Measurements from ENCODE around the gene ITLN1.
"Not testable (repeated sequence)": the region's sequence is repeated elsewhere in the genome, so short reads cannot be mapped to it uniquely, and the experiment has no call there.

ITLN1 gene

GRCh38 chr1:160885042-160885441 is at the start of gene ITLN1:
Gene ITLN1, minus strand, starts transcription at chr1:160885180. Its CDS starts 303 bp downstream, at chr1:160884877.
- Mint-ChIP-seq H3K4me3 (no peak within 1 kb of the TSS), H3K27ac (no peak within 1 kb of the TSS), H3K36me3 (ENCODE audit: low read depth) (no peaks in the 10 kb centered on the region), H3K9me3 (no peaks in the 10 kb centered on the region), H3K4me1 (ENCODE audit: low read depth) (peaks cover 3% of the 10 kb centered on the region), H3K27me3 (ENCODE audit: low read depth) (peaks cover 9% of the 10 kb centered on the region)

- H3K4me1 Mint-ChIP-seq (ENCODE audit: low read depth); H3K36me3 Mint-ChIP-seq (ENCODE audit: low read depth); H3K9me3 Mint-ChIP-seq; H3K4me3 Mint-ChIP-seq; H3K27ac Mint-ChIP-seq: not testable (repeated sequence)
- peaks cover 16% of the 10 kb centered on the region for H3K27me3 Mint-ChIP-seq (ENCODE audit: low read depth)
Measured at GRCh38 chr1:160933305-160933704, 48.3 kb upstream of the ITLN1 start.

DNA sequence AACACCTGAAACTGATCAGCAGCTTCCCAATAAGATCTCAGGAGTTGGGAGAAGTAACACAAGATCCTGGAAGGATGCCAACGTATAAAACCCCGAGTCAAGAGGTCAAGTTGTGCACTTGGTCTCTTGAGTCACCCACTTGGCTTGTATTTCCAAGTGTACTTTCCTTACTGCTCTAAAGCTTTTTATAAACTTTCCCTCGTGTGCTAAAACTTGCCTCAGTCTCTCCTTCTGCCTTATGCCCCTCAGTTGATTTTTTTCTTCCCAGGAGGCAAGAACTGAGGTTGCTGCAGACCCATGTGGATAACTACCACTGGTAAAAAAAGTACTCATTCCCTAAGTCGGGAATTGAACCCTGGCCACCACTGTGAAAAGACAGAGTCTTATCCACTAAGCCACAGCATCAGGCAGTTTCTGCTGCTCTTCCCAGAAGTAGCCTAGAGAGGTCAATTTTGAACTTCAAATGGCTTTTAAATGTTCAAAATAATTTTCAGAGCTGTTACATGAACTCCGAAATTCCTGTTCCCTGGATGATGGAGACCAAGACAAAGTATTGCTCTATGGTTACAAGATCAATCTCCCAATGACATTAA is 40.8 kb upstream of the ITLN1 start:
- no peak overlapping the region for H3K27ac Mint-ChIP-seq
- H3K4me1 Mint-ChIP-seq (ENCODE audit: low read depth) = no peaks in the 10 kb centered on the region
- H3K4me3 Mint-ChIP-seq = no peak overlapping the region
- peaks cover 10% of the 10 kb centered on the region for H3K27me3 Mint-ChIP-seq (ENCODE audit: low read depth)
- peaks cover 20% of the 10 kb centered on the region for H3K9me3 Mint-ChIP-seq
- no peaks in the 10 kb centered on the region for H3K36me3 Mint-ChIP-seq (ENCODE audit: low read depth)

DNA sequence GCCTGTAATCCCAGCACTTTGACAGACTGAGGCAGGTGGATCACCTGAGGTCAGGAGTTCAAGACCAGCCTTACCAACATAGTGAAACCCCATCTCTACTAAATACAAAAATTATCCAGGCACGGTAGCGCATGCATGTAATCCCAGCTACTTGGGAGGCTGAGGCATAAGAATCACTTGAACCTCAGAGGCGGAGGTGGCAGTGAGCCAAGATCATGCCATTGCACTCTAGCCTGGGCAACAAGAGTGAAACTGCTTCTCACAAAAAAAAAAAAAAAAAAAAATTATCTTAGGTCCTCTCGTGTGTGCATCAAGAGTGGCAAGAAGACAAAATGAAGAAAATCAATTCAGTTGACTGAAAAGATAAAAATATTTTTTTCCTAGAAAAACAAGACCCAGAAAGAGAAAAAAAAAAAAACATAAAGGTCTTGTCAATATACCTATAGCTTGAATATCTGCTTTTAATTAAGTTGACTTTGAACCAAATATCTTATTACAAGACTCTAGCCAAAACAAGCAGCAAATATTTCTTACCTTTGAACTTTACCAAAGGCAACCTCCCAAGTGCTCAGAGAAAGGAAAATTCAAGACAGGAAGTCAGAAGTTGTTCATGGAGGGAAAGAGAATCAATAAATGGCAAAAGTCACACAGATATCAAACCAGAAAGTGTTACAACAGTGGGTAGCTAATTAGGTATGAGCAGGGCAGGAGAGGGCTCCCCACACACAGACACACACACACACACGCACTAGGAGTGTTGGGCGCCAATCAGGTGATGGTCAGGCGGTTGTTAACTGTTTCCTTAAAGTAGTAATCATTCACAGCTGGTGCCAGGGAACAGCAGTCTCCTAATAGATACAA is 40.0 kb upstream of the ITLN1 start:
- Mint-ChIP-seq H3K4me1 (ENCODE audit: low read depth) (no peaks in the 10 kb centered on the region), H3K27ac (no peak overlapping the region), H3K9me3 (peaks cover 22% of the 10 kb centered on the region), H3K27me3 (ENCODE audit: low read depth) (peaks cover 12% of the 10 kb centered on the region), H3K4me3 (no peak overlapping the region), H3K36me3 (ENCODE audit: low read depth) (no peaks in the 10 kb centered on the region)

GRCh38 chr1:160916666-160917065 is 31.7 kb upstream of the ITLN1 start:
- Mint-ChIP-seq H3K4me1 (ENCODE audit: low read depth) (no peaks in the 10 kb centered on the region), H3K36me3 (ENCODE audit: low read depth) (no peaks in the 10 kb centered on the region), H3K9me3 (peaks cover 6% of the 10 kb centered on the region), H3K27ac (no peak overlapping the region), H3K27me3 (ENCODE audit: low read depth) (peaks cover 25% of the 10 kb centered on the region), H3K4me3 (no peak overlapping the region)

GRCh38 chr1:160913229-160913628 is 28.2 kb upstream of the ITLN1 start:
- H3K27me3 Mint-ChIP-seq (ENCODE audit: low read depth) = peaks cover 11% of the 10 kb centered on the region
- not testable (repeated sequence) for H3K4me1 Mint-ChIP-seq (ENCODE audit: low read depth); H3K36me3 Mint-ChIP-seq (ENCODE audit: low read depth); H3K27ac Mint-ChIP-seq; H3K9me3 Mint-ChIP-seq; H3K4me3 Mint-ChIP-seq

DNA sequence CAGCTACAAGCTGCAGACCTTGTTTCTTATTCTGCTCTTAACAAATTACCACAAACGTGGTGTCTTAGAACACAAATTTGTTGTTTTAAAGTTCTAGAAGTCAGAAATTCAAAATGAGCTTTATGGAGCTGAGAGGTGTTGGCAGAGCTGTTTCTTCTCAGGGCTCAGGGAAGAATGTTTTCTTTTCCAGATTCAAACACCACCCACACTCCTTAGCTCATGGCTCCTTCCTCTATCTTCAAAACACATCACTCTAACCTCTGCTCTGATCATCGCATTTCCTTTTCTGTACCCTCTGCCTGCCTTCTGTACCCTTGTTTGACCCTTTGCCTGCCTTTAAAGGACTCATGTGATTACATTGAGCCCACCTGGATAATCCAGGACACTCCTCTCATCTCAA is 26.9 kb upstream of the ITLN1 start:
- Mint-ChIP-seq H3K27me3 (ENCODE audit: low read depth) (peaks cover 9% of the 10 kb centered on the region), H3K9me3 (no peaks in the 10 kb centered on the region), H3K4me1 (ENCODE audit: low read depth) (no peaks in the 10 kb centered on the region), H3K27ac (no peak overlapping the region), H3K4me3 (no peak overlapping the region), H3K36me3 (ENCODE audit: low read depth) (no peaks in the 10 kb centered on the region)

GRCh38 chr1:160911441-160911840 is 26.5 kb upstream of the ITLN1 start:
- H3K4me3 Mint-ChIP-seq = no peak overlapping the region
- no peak overlapping the region for H3K27ac Mint-ChIP-seq
- H3K27me3 Mint-ChIP-seq (ENCODE audit: low read depth) = peaks cover 5% of the 10 kb centered on the region
- no peaks in the 10 kb centered on the region for H3K4me1 Mint-ChIP-seq (ENCODE audit: low read depth)
- H3K9me3 Mint-ChIP-seq = no peaks in the 10 kb centered on the region
- H3K36me3 Mint-ChIP-seq (ENCODE audit: low read depth) = no peaks in the 10 kb centered on the region

GRCh38 chr1:160910170-160910750 is 25.3 kb upstream of the ITLN1 start:
- H3K36me3 Mint-ChIP-seq (ENCODE audit: low read depth) = no peaks in the 10 kb centered on the region
- H3K4me1 Mint-ChIP-seq (ENCODE audit: low read depth) = no peaks in the 10 kb centered on the region
- no peak overlapping the region for H3K27ac Mint-ChIP-seq

GRCh38 chr1:160907976-160908375 is 23.0 kb upstream of the ITLN1 start:
- H3K4me3 Mint-ChIP-seq = no peak overlapping the region
- no peaks in the 10 kb centered on the region for H3K9me3 Mint-ChIP-seq
- H3K27me3 Mint-ChIP-seq (ENCODE audit: low read depth) = peaks cover 9% of the 10 kb centered on the region
- no peak overlapping the region for H3K27ac Mint-ChIP-seq
- no peaks in the 10 kb centered on the region for H3K4me1 Mint-ChIP-seq (ENCODE audit: low read depth)
- no peaks in the 10 kb centered on the region for H3K36me3 Mint-ChIP-seq (ENCODE audit: low read depth)

More at GRCh38 chr1:160910170-160910750, 25.3 kb upstream of the ITLN1 start:
- H3K9me3 Mint-ChIP-seq = no peaks in the 10 kb centered on the region
- peaks cover 5% of the 10 kb centered on the region for H3K27me3 Mint-ChIP-seq (ENCODE audit: low read depth)
- no peak overlapping the region for H3K4me3 Mint-ChIP-seq

DNA sequence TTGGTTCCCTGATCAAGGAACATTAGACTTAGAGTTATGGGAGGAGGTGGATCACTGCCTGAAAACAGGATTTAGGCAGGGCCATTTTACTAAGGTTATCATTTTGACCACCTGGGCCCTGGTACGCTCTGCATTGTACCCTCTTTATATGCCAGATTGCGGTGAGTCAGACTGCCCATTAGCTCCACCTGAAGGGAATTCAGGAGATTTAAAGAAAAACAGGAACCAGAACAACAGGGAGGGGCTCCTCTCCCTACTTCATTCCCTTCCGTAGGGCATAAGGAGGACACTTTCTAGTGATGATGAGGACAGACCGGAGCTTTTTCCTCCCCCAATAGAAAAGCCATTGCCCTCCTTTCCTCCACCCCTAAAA is 20.6 kb upstream of the ITLN1 start:
- Mint-ChIP-seq H3K9me3 (no peaks in the 10 kb centered on the region), H3K4me3 (no peak overlapping the region), H3K27me3 (ENCODE audit: low read depth) (peaks cover 17% of the 10 kb centered on the region), H3K27ac (no peak overlapping the region), H3K4me1 (ENCODE audit: low read depth) (no peaks in the 10 kb centered on the region), H3K36me3 (ENCODE audit: low read depth) (no peaks in the 10 kb centered on the region)

GRCh38 chr1:160904783-160905616 is 20.0 kb upstream of the ITLN1 start:
- H3K4me3 Mint-ChIP-seq = no peak overlapping the region
- no peak overlapping the region for H3K27ac Mint-ChIP-seq
- peaks cover 17% of the 10 kb centered on the region for H3K27me3 Mint-ChIP-seq (ENCODE audit: low read depth)
- H3K36me3 Mint-ChIP-seq (ENCODE audit: low read depth) = no peaks in the 10 kb centered on the region
- peaks cover 3% of the 10 kb centered on the region for H3K9me3 Mint-ChIP-seq
- no peaks in the 10 kb centered on the region for H3K4me1 Mint-ChIP-seq (ENCODE audit: low read depth)

DNA sequence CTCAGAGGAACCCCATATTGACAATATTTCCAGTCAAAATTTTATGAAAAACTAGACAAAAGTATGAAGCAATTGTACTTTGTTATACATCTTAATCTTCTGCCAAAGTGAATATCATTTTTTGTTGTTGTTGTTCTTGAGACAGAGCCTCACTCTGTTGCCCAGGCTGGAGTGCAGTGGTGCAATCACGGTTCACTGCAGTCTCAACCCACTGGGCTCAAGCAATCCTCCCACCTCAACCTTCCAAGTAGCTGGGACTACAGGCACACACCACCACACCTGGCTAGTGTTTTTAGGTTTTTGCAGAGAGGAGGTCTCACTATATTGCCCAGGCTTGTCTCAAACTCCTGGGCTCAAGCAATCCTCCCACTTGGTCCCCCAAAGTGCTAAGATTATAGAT is 17.3 kb upstream of the ITLN1 start:
- not testable (repeated sequence) for H3K27ac Mint-ChIP-seq; H3K4me3 Mint-ChIP-seq; H3K9me3 Mint-ChIP-seq; H3K36me3 Mint-ChIP-seq (ENCODE audit: low read depth); H3K4me1 Mint-ChIP-seq (ENCODE audit: low read depth)
- H3K27me3 Mint-ChIP-seq (ENCODE audit: low read depth) = peaks cover 33% of the 10 kb centered on the region

- H3K36me3 Mint-ChIP-seq (ENCODE audit: low read depth) = no peaks in the 10 kb centered on the region
- H3K4me3 Mint-ChIP-seq = no peak overlapping the region
- H3K4me1 Mint-ChIP-seq (ENCODE audit: low read depth) = no peaks in the 10 kb centered on the region
- no peak overlapping the region for H3K27ac Mint-ChIP-seq
- peaks cover 3% of the 10 kb centered on the region for H3K9me3 Mint-ChIP-seq
- H3K27me3 Mint-ChIP-seq (ENCODE audit: low read depth) = peaks cover 37% of the 10 kb centered on the region
Measured at GRCh38 chr1:160901768-160902167, 16.8 kb upstream of the ITLN1 start.

Data from T-helper 1 cell treated with Interleukin-12 subunit alpha and Interleukin-12 subunit beta and Interleukin-4 antibody, amounts not matched to agents 30 μg/mL and 1 μg/mL, for 36 hours (primary cell).